ELR (cell line): ENCODE measurements around the gene SLC16A7.
A peak's percentile ranks its signal among the peaks of the same experiment; 100 is the strongest.

Source experiments
- DNase-seq: peaks from one replicate; pipeline ENCODE4 v3.0.0-alpha.2; 2015; ENCODE audit warnings: low read depth

The SLC16A7 gene

GRCh38 chr12:59624732-59625460, 29.1 kb downstream of the SLC16A7 start:
- no peak for DNase-seq

GRCh38 chr12:59626382-59626781, 30.6 kb downstream of the SLC16A7 start:
- peak; percentile 79 for DNase-seq

GRCh38 chr12:59627582-59627981, 31.8 kb downstream of the SLC16A7 start:
- DNase-seq = no peak

- no peak for DNase-seq
These were observed 34.1 kb downstream of the SLC16A7 start for GRCh38 chr12:59629890-59630289.

- DNase-seq = no peak
These were observed 36.6 kb downstream of the SLC16A7 start for GRCh38 chr12:59632408-59632807.

- no peak for DNase-seq
These were observed 38.4 kb downstream of the SLC16A7 start for GRCh38 chr12:59634254-59634653.

- DNase-seq = no peak
These were observed 41.3 kb downstream of the SLC16A7 start for GRCh38 chr12:59636945-59637691.

- DNase-seq = no peak
These were observed 41.9 kb downstream of the SLC16A7 start for GRCh38 chr12:59637692-59638070.

GRCh38 chr12:59643550-59643949, 47.7 kb downstream of the SLC16A7 start:
- no peak for DNase-seq

- DNase-seq = no peak
These were observed 49.4 kb downstream of the SLC16A7 start for GRCh38 chr12:59645242-59645641.

GRCh38 chr12:59646636-59647035, 50.8 kb downstream of the SLC16A7 start:
- no peak for DNase-seq

GRCh38 chr12:59649203-59649602, 53.4 kb downstream of the SLC16A7 start:
- DNase-seq = no peak

- peak; percentile 8 for DNase-seq
These were observed 54.9 kb downstream of the SLC16A7 start for GRCh38 chr12:59650588-59651228.

- DNase-seq = peak; percentile 36
These were observed 55.5 kb downstream of the SLC16A7 start for GRCh38 chr12:59651229-59651920.

- DNase-seq = no peak
These were observed 56.3 kb downstream of the SLC16A7 start for GRCh38 chr12:59652130-59652529.

- DNase-seq = no peak
These were observed 58.2 kb downstream of the SLC16A7 start for GRCh38 chr12:59654061-59654460.

GRCh38 chr12:59657266-59657665, 61.4 kb downstream of the SLC16A7 start:
- DNase-seq = peak; percentile 24

- no peak for DNase-seq
These were observed 61.9 kb downstream of the SLC16A7 start for GRCh38 chr12:59657711-59658110.

GRCh38 chr12:59660148-59660547, 64.3 kb downstream of the SLC16A7 start:
- DNase-seq = no peak

GRCh38 chr12:59660921-59661597, 65.2 kb downstream of the SLC16A7 start:
- no peak for DNase-seq

- no peak for DNase-seq
These were observed 68.7 kb downstream of the SLC16A7 start for GRCh38 chr12:59664495-59664894.

- no peak for DNase-seq
These were observed 69.9 kb downstream of the SLC16A7 start for GRCh38 chr12:59665701-59666100.
